GM18511 (cell line): Measurements from ENCODE around the gene NPIPB8.
"Not testable (repeated sequence)": the region's sequence is repeated elsewhere in the genome, so short reads cannot be mapped to it uniquely, and the experiment has no call there.

ENCODE experiments used
- ATAC-seq: cut with Tn5 transposase; IDR thresholded peaks from one replicate; pipeline ENCODE4 v1.9.1; 2021; ENCODE audit warnings: mild to moderate bottlenecking, moderate library complexity; ENCODE audit not compliant: unreplicated experiment

The NPIPB8 gene

DNA sequence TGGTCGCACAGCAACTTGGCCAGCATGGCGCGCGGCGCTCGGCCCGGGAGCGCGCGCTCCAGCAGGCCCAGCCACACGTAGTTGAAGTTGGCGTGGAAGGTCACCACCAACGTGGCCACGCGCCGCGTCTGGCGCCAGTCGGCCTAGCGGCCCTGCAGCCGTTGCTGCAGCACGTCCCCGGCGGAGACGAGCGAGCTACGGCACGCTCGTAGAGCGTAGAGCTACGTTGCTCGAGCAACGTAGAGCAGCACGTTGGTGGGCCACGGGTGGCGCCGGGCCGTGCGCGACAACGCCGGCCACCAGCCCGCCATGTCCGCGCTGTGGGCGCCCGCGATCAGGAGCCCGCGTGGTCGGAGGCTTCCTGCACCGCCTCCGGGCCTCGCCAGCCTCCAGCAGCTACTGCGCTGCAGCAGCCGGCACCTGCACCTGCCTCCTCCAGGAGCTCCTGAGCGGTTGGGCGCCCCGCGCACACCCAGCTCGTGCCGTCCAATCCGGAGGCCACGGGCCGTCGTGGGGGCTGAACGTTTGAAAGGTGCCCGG, 14.6 kb upstream of the NPIPB8 start:
- ATAC-seq = no peak

GRCh38 chr16:28630905-28631304, 7.0 kb upstream of the NPIPB8 start:
- not testable (repeated sequence) for ATAC-seq

- ATAC-seq = not testable (repeated sequence)
Measured at GRCh38 chr16:28636093-28636823, 1.6 kb upstream of the NPIPB8 start.

- ATAC-seq = not testable (repeated sequence)
Measured at GRCh38 chr16:28638359-28638758, 494 bp downstream of the NPIPB8 start.

- ATAC-seq = not testable (repeated sequence)
Measured at GRCh38 chr16:28639959-28640358, 2.1 kb downstream of the NPIPB8 start.

DNA sequence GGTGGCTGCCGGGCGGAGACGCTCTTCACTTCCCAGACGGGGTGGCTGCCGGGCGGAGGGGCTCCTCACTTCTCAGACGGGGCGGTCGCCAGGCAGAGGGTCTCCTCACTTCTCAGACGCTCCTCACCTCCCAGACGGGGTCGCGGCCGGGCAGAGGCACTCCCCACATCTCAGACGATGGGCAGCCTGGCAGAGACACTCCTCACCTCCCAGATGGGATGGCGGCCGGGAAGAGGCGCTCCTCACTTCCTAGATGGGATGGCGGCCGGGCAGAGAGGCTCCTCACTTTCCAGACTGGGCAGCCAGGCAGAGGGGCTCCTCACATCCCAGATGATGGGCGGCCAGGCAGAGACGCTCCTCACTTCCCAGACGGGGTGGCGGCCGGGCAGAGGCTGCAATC, 28.4 kb downstream of the NPIPB8 start:
- ATAC-seq = not testable (repeated sequence)

GRCh38 chr16:28667480-28667879, 29.6 kb downstream of the NPIPB8 start:
- ATAC-seq = not testable (repeated sequence)

DNA sequence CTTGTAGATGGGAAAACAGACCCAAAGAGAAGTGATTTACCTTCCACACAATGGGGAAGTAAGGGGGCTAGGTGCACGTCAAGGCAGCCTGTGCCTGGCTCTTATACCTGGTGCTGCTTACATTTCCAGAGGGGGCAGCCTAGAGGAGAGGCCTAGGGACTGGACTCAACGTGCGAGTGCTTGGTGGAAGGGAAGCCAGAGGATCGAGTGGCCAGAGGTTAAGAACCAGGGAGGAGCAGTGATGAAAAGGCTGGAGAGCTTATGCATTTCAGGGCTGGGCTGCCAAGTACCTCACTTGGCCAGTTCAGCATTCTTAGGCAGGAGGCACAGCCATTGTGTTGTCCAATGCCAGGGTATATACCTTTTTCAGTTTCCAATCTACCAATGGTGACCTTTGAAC, 30.3 kb downstream of the NPIPB8 start:
- ATAC-seq = not testable (repeated sequence)

- ATAC-seq = peak; percentile 62
Measured at GRCh38 chr16:28688327-28688952, 50.6 kb downstream of the NPIPB8 start.

GRCh38 chr16:28689425-28689824, 51.6 kb downstream of the NPIPB8 start:
- ATAC-seq = not testable (repeated sequence)

- not testable (repeated sequence) for ATAC-seq
Measured at GRCh38 chr16:28691722-28692121, 53.9 kb downstream of the NPIPB8 start.

DNA sequence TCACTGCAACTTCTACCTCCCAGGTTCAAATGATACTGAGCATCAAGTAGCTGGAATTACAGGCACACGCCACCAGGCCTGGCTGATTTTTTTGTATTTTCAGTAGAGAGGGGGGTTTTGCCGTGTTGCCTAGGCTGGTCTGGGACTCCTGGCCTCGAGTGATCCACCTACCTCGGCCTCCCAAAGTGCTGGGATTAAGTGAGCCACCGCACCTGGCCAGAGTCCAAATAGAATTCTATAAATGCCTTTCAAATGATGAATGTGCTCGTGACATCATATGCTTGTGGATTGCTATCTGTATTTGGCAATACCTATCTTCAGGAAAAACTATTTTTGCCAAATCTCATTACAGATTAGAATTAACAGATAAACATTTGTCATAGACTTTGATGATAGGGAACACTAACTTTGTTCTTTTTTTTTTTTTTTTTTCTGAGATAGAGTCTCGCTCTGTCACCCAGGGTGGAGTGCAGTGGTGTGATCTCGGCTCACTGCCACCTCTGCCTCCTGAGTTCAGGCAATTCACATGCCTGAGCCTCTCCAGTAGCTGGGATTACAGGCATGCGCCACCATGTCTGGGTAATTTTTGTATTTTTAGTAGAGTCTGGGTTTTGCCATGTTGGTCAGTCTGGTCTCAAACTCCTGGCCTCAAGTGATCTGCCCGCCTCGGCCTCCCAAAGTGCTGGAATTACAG, 55.5 kb downstream of the NPIPB8 start:
- not testable (repeated sequence) for ATAC-seq

DNA sequence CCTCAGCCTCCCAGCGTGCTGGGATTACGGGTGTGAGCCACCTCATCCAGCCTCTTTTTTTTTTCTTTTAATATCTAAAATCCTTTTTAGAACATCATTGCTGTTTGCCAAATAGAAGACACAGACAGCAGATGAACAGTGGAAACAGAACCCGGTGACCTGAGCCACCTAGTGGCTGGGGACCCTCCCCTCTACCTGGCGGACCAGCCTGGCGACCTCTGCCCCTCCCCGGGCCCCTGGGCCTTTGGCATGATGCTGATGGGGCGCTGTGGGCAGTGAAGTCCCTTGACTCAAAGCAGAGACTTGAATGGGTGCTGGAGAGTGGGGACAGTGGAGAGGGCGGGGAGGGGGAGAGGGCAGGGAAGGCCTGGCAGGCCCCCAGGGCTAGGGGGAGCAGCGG, 61.9 kb downstream of the NPIPB8 start:
- not testable (repeated sequence) for ATAC-seq

DNA sequence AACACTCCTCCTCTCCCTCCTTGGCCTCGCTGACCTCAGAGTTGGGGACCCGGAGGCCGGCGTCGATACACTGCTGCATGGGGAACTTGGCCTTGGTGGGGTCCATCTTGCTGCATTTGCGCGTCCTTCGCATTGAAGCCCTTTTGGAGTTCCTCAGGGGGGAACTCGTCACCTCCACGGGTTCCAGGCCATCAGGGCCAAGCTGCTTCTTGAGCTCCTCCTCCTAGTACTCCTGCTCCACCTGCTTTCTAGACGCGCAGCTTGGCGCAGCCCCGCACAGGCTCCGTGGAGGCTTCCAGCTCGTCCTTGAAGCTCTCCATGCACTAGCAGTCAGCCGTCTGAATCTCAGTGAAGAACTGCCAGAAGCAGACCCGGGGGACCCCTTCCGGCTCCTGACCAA, 62.5 kb downstream of the NPIPB8 start:
- not testable (repeated sequence) for ATAC-seq

DNA sequence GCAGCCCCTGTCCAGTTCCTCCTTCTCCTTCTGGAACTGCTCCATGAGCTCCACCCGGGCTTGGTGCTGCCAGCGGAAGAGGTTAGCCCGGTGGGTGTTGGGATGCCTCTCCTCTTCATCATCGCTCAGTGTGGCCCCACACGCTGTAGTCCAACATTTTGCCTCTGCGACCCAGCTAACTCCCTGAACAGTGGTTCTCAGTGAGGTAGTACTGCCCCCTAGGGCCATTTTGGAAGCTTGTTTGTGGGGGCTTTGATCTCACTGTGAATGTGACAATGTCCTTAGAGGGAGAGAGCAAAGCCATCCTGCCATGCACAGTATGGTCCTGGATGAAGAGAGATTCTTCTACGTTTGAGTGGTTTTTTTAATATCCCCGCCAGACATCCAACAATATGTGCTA, 63.5 kb downstream of the NPIPB8 start:
- ATAC-seq = not testable (repeated sequence)

DNA sequence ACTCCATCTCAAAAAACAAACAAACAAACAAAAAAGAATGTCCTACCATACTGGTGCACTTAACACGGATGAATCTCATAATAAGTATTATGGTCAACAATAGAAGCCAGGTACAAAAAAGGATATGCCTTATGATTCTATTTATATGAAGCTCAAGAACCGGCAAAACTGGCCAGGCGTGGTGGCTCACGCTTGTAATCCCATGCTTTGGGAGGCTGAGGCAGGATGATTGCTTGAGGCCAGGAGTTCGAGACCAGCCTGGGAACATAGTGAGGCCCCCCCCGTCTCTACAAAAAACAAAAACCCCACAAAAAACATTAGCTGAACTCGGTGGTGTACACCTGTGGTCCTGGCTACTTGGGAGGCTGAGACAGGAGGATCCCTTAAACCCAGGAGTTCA, 66.4 kb downstream of the NPIPB8 start:
- not testable (repeated sequence) for ATAC-seq
